Fibroblast of upper back skin (primary cell): ENCODE data around the gene DNAJC12.
"Not testable (repeated sequence)": the region's sequence is repeated elsewhere in the genome, so short reads cannot be mapped to it uniquely, and the experiment has no call there.

Source experiments
- DNase-seq: peaks from one replicate; pipeline ENCODE4 v3.0.0-alpha.2; 2013

The DNAJC12 gene

DNA sequence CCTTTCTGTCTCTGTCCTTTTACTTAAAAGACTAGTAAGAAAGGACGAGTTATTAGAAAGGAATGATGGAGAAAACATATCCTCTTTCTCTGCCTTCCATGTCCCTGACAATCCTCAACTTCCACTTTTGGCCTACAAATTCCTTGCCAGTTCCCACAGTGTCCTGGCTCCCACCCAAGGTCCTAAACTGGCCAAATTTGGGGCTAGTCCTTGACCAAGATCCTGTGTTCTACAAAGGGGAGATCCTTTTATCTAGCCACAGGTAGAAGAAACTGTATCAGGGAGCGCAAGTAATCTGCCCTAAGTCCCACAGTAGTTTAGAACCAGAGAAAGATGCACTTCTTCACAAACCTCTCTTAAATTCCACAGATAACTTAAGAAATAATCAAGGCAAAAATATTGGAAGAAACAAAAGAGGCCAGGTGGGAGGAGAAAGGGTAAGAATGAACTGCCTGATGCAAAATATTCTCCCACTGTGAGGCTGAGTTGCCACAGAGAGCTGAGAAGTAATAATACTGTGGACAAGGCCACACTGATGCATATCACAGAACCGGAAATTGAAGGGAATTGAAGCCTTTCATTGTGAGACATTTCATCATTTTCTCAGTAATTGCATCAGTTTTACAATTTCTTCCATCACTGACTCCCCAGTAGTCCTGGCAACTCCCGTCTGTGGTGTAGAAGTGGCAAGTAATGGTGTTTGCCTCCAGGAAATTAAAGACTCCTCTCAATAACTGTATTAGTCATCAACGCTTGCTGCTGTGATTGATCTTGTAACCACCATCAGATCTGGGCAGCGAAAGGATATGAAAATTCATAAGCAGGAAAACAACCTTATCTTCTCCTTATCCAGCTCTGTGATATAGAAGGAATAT is 47.2 kb downstream of the DNAJC12 start:
- peak; percentile 81 for DNase-seq

DNA sequence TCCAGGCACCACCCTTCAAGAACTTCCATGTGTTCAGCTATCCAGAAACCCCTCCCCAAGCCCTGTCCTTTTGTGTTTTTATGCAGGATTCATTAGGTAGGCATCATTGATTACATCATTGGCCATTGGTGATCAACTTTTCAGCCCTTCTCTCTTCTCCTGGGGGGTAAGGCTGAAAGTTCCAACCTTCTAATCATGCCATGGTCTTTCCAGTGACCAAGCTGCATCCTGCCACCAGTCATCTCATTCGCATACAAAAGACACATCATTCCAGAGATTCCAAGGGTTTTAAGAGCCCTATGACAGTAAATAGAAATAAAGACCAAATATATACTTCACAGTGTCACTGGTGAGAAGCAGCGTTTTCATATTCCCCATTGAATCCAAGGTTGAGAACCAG is 48.2 kb downstream of the DNAJC12 start:
- no peak for DNase-seq

GRCh38 chr10:67788028-67788886 is 49.7 kb downstream of the DNAJC12 start:
- peak; percentile 16 for DNase-seq

GRCh38 chr10:67785098-67785497 is 52.9 kb downstream of the DNAJC12 start:
- no peak for DNase-seq

- DNase-seq: peak; percentile 70
Observed at GRCh38 chr10:67784474-67784873, 53.5 kb downstream of the DNAJC12 start.

- DNase-seq: no peak
Observed at GRCh38 chr10:67783606-67784294, 54.2 kb downstream of the DNAJC12 start.

DNA sequence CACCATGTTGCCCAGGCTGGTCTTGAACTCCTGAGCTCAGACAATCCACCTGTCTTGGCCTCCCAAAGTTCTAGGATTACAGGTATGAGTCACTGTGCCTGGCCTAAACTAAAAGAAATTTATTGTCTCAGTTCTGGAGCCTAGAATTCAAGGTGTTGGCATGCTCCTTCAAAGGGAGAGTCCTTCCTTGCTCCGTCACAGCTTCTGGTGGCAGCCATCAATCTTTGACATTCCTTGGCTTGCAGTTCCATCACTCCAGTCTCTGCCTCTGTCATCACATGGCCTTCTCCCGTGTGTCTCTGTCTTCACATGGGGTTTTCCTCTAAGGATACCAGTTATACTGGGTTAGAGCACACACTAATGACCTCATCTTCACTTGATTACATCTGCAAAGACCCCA is 55.5 kb downstream of the DNAJC12 start:
- DNase-seq: no peak

- DNase-seq: no peak
Observed at GRCh38 chr10:67780759-67781538, 57.0 kb downstream of the DNAJC12 start.

DNA sequence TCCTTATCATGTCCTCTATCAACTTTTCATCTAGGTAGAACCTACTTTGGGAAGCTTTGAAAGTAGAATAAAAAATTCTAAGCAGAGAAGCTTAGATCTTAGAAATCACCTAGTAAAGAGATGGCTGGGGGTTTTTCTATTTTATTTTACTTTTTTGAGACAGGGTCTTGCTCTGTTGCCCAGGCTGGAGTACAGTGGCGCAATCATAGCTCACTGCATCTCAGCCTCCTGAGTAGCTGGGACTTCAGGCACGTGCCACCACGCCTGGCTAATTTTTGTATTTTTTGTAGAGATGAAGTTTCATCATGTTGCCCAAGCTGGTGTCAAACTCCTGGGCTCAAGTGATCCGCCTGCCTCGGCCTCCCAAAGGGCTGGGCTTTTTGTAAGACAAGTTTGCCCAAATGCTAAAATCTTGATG is 57.8 kb downstream of the DNAJC12 start:
- not testable (repeated sequence) for DNase-seq

GRCh38 chr10:67779465-67780203 is 58.4 kb downstream of the DNAJC12 start:
- DNase-seq: peak; percentile 82

GRCh38 chr10:67776371-67776770 is 61.6 kb downstream of the DNAJC12 start:
- DNase-seq: peak; percentile 31

DNA sequence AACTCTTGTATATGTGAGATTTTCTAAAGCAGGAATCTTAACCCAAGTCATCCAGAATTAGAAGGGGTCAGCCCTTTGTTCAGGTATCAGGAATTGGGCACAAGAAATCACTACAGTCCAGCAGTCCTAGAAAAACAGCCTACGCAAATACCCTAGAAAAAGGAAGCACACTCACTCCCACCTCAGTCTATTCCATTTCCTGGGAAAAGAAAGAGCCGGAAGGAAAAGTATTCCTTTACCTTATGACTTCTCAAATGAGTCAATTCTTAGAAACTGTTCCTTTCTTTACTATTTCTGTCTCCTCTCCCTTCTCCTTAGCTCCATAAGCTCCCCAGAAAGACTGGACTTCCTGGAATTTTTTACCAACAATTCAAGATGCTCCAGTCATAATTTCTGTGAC is 62.7 kb downstream of the DNAJC12 start:
- no peak for DNase-seq

DNA sequence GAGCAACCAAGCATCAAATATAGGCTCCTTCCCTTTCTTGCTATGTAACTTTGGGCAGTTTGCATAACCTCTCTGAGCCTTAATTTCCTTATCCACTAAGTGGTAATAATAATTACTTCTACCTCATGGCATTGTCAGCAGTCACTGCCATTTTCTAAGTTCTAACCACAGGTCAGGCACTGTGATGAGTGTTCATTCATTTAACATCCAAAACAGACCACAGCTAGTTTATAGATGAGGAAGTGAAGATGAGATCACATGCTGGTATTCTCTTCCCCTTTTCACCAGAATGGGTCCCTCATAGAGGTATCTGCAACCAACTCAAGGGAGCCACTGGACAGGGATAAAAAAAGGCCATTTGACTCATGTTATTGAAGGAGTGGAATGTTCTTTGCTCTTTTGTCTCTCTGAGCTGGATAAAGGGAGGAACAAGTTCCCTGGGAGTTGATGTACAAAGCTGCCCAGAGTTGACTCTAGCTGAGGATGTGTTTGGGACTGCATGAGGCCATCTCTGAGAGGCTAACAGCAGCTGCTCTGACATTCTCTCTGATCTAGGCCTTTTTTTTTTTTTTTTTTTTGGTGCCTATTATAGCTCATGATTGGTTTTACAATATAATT is 65.0 kb downstream of the DNAJC12 start:
- DNase-seq: peak; percentile 30

- no peak for DNase-seq
Observed at GRCh38 chr10:67772151-67772550, 65.8 kb downstream of the DNAJC12 start.

- DNase-seq: no peak
Observed at GRCh38 chr10:67771200-67771599, 66.8 kb downstream of the DNAJC12 start.

DNA sequence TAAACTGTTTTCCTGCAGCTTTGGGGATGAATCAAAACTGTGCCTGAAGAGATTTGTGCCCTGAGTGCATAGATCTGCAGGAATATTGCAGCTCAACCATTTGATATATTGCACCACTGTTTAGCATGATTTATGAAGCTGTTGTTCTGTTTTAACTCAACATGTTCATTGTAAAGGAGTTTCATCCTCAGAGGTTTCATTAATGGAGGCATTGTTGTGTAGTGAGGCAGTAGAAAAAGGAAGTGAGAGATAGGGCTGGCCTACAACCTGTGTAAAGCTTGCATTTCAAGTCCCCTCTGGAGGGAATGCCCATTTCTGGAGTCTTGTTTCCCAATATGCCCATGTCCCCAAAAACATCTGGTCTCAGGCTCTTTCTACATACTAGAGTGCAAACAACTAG is 67.5 kb downstream of the DNAJC12 start:
- DNase-seq: no peak

GRCh38 chr10:67767244-67767643 is 70.7 kb downstream of the DNAJC12 start:
- no peak for DNase-seq

- DNase-seq: peak; percentile 91
Observed at GRCh38 chr10:67764012-67764822, 73.8 kb downstream of the DNAJC12 start.

- peak; percentile 69 for DNase-seq
Observed at GRCh38 chr10:67763499-67764011, 74.4 kb downstream of the DNAJC12 start.

DNA sequence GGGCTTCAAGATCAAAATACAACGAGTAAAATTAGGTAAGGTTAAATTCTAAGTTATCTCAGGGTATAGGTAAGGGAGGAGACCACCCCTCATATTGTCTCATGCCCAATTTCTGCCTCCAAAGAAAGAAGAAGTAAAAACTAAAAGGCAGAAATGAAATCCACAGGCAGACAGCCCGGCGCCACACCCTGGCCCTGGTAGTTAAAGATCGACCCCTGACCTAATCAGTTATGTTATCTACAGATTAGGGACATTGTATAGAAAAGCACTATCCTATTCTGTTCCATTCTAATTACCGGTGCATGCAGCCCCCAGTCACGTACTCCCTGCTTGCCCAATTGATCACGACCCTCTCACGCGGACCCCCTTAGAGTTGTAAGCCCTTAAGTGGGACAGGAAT is 75.4 kb downstream of the DNAJC12 start:
- DNase-seq: not testable (repeated sequence)
